ENCODE data around the gene AIP.

AIP gene

GRCh38 chr11:67489885-67490726 lies 7.3 kb downstream of the AIP start:
- FAIRE-seq (no peak), DNase-seq (ENCODE audit: insufficient read length, low spot score) (no peak)
- no peak for TF ChIP-seq POLR2A (IDR thresholded peaks at IDR 0.05; ENCODE audit: low read depth, low read length)

- DNase-seq (ENCODE audit: insufficient read length, low spot score) (no peak), FAIRE-seq (no peak)
- TF ChIP-seq POLR2A (IDR thresholded peaks at IDR 0.05; ENCODE audit: low read depth, low read length): no peak
These were observed 7.9 kb downstream of the AIP start for GRCh38 chr11:67490727-67491065.

GRCh38 chr11:67491276-67492068 lies 8.6 kb downstream of the AIP start:
- TF ChIP-seq POLR2A (IDR thresholded peaks at IDR 0.05; ENCODE audit: low read depth, low read length): no peak
- no peak for FAIRE-seq
- DNase-seq (ENCODE audit: insufficient read length, low spot score): no peak

- FAIRE-seq: no peak
These were observed 9.4 kb downstream of the AIP start for GRCh38 chr11:67492069-67492727.

GRCh38 chr11:67492801-67493547 lies 10.1 kb downstream of the AIP start:
- DNase-seq (ENCODE audit: insufficient read length, low spot score) (no peak), FAIRE-seq (no peak)
- TF ChIP-seq POLR2A (IDR thresholded peaks at IDR 0.05; ENCODE audit: low read depth, low read length): no peak

More at GRCh38 chr11:67492069-67492727, 9.4 kb downstream of the AIP start:
- no peak for TF ChIP-seq POLR2A (IDR thresholded peaks at IDR 0.05; ENCODE audit: low read depth, low read length)
- DNase-seq (ENCODE audit: insufficient read length, low spot score): no peak

- FAIRE-seq: no peak
- DNase-seq (ENCODE audit: insufficient read length, low spot score): no peak
- no peak for TF ChIP-seq POLR2A (IDR thresholded peaks at IDR 0.05; ENCODE audit: low read depth, low read length)
These were observed 10.9 kb downstream of the AIP start for GRCh38 chr11:67493548-67494370.

- TF ChIP-seq POLR2A (IDR thresholded peaks at IDR 0.05; ENCODE audit: low read depth, low read length): no peak
- DNase-seq (ENCODE audit: insufficient read length, low spot score): no peak
- FAIRE-seq: no peak
These were observed 11.8 kb downstream of the AIP start for GRCh38 chr11:67494371-67495233.

GRCh38 chr11:67495234-67496005 lies 12.6 kb downstream of the AIP start:
- DNase-seq (ENCODE audit: insufficient read length, low spot score) (no peak), FAIRE-seq (no peak)
- TF ChIP-seq POLR2A (IDR thresholded peaks at IDR 0.05; ENCODE audit: low read depth, low read length): no peak

- FAIRE-seq (no peak), DNase-seq (ENCODE audit: insufficient read length, low spot score) (no peak)
- no peak for TF ChIP-seq POLR2A (IDR thresholded peaks at IDR 0.05; ENCODE audit: low read depth, low read length)
These were observed 13.3 kb downstream of the AIP start for GRCh38 chr11:67496113-67496512.

GRCh38 chr11:67497656-67498291 lies 14.9 kb downstream of the AIP start:
- TF ChIP-seq POLR2A (IDR thresholded peaks at IDR 0.05; ENCODE audit: low read depth, low read length): no peak
- DNase-seq (ENCODE audit: insufficient read length, low spot score) (no peak), FAIRE-seq (no peak)

- FAIRE-seq (no peak), DNase-seq (ENCODE audit: insufficient read length, low spot score) (no peak)
- TF ChIP-seq POLR2A (IDR thresholded peaks at IDR 0.05; ENCODE audit: low read depth, low read length): no peak
These were observed 15.7 kb downstream of the AIP start for GRCh38 chr11:67498544-67498972.

All from H54 (cell line).